Pancreas (tissue), 10 donors: Measurements from ENCODE around the gene AP4B1. TPM values are rescaled to one million over a fixed set of nuclear protein-coding genes. Genes with fewer than 3 reads are reported as not detected.

Experiments used
- ATAC-seq, 4 donors: fragments of 200-7000 bp; cut with Tn5 transposase; one replicate each; pipeline versions ENCODE4 v1.8.0 to v1.9.1; 2020; ENCODE audit warnings: mild to moderate bottlenecking in 4 of 4, moderate library complexity in 4 of 4
- DNase-seq, 6 donors: peaks; one replicate each; pipeline ENCODE4 v3.0.0-alpha.2; 2020
- FAIRE-seq: peaks from 2 replicates; lab custom pipeline; 2012; peaks lifted over from hg19 to GRCh38; lab: Jason Lieb, UNC
- H3K27ac ChIP-seq, 4 donors: fragments of 200-600 bp; sonication (generic); 1 replicate in 3 of 4; 2 replicates in 1 of 4; pipeline versions ENCODE4 v1.5.0 to v1.8.0; 2020
- H3K27me3 ChIP-seq, 4 donors: fragments of 200-600 bp; one replicate each; pipeline ENCODE4 v1.8.0; 2021
- H3K36me3 ChIP-seq, 3 donors: fragments of 200-600 bp; sonication (generic) in 1 of 3; one replicate each; pipeline versions ENCODE4 v1.5.0 to v1.8.0; 2020 to 2021
- H3K4me1 ChIP-seq, 3 donors: fragments of 200-600 bp; one replicate each; pipeline ENCODE4 v1.8.0; 2021
- H3K4me3 ChIP-seq, 4 donors: fragments of 200-600 bp; sonication (generic) in 2 of 4; one replicate each; pipeline versions ENCODE4 v1.5.0 to v1.8.0; 2020 to 2021
- H3K9me3 ChIP-seq, 4 donors: fragments of 200-600 bp; one replicate each; pipeline ENCODE4 v1.8.0; 2021
- CTCF ChIP-seq, 4 donors: fragments of 200-600 bp; sonication (generic) in 3 of 4; IDR thresholded peaks; one replicate each; pipeline versions ENCODE4 v1.5.0 to v1.8.0; 2021; ENCODE audit warnings: antibody characterized with exemption in 4 of 4
- WGBS, 2 donors: extraction: QIAGEN DNeasy Blood & Tissue Kit; methylation state at CpG; one replicate each; pipeline ENCODE4 v1.1.7; 2013; 5-methylcytosine and 5-hydroxymethylcytosine counted together
- intact Hi-C, 3 donors: fragments of 100-400 bp; cut with DNase I; formaldehyde crosslinking; loops; one replicate each; pipeline versions ENCODE4 v1.11.1 to v1.14.2; 2022
- polyA plus RNA-seq, 2 donors: library from polyadenylated mRNA; stranded (reverse); fragments of 200-250 nt; gene quantifications; one replicate each; pipeline ENCODE4 v1.2.3, GENCODE V29; 2013
- total RNA-seq, 6 donors: library from RNA; stranded (reverse); fragmentation: NEBNext Ultra II Directional in 4 of 6; extraction: Animal tissue kit (Norgen Biotek cat#: 25700) in 4 of 6; gene quantifications; one replicate each; pipeline versions ENCODE4 v1.2.1 to v1.2.4, GENCODE V29; 2021 to 2023
- donor health status: healthy with polysubstance abuse.
- donor health status: DM: no; HTN: no; CAD: no; lungs with moderate emphysema.
- donor health status: DM: no; HTN: no; CAD: no.
- donor health status: control.
- donor health status: control.
- donor health status: Bipolar disorder and iron deficiency.
- donor health status: DM: yes; HTN: yes; CAD: no.
- donor health status: DM: no; HTN: no; CAD: no.
- donor health status: DM: no; HTN: no; CAD: no.
- donor health status: DM: yes; HTN: yes; CAD: no.

The AP4B1 gene
- total and polyA plus RNA-seq, 8 donors: 8.2 to 37.5 (median 12.7) TPM

- DNase-seq (peak in 3 of 6 donors; percentile 42 to 54 (median 45)), ATAC-seq (peak; percentile 64 to 76 (median 74)), FAIRE-seq (no peak)
- Histone ChIP-seq H3K27me3 (no peaks in the 10 kb centered on the region), H3K4me3 (peak overlapping the region; percentile 5 to 38 (median 20)), H3K4me1 (peaks cover 9 to 11% (median 11%) of the 10 kb centered on the region in 3 donors), H3K27ac (peak overlapping the region; percentile 58 to 90 (median 84)), H3K9me3 (no peaks in the 10 kb centered on the region), H3K36me3 (no peaks in the 10 kb centered on the region)
- no peak for TF ChIP-seq CTCF (IDR thresholded peaks at IDR 0.05)
- intact Hi-C loops: no loop called here
- 34 to 46% methylated on average over 17 of the region's 17 CpGs for WGBS, 2 donors
These were observed 17.9 kb downstream of the AP4B1 start for GRCh38 chr1:113886417-113887401.

- Histone ChIP-seq H3K4me1 (peaks cover 0 to 35% (median 25%) of the 10 kb centered on the region in 3 donors), H3K9me3 (no peaks in the 10 kb centered on the region), H3K27me3 (no peaks in the 10 kb centered on the region), H3K36me3 (no peaks in the 10 kb centered on the region), H3K27ac (peak overlapping the region in 2 of 4 donors; percentile 54 to 56), H3K4me3 (no peak overlapping the region)
- 41 to 53% methylated on average over 2 of the region's 2 CpGs for WGBS, 2 donors
- ATAC-seq (no peak), DNase-seq (no peak), FAIRE-seq (no peak)
- intact Hi-C loops: no loop called here
- no peak for TF ChIP-seq CTCF (IDR thresholded peaks at IDR 0.05)
These were observed 22.9 kb downstream of the AP4B1 start for GRCh38 chr1:113881661-113882060.

GRCh38 chr1:113879739-113880038 lies 24.9 kb downstream of the AP4B1 start:
- Histone ChIP-seq H3K4me3 (no peak overlapping the region), H3K27me3 (no peaks in the 10 kb centered on the region), H3K9me3 (no peaks in the 10 kb centered on the region), H3K27ac (peak overlapping the region in 1 of 4 donors; percentile 36), H3K36me3 (no peaks in the 10 kb centered on the region), H3K4me1 (peaks cover 0 to 40% (median 39%) of the 10 kb centered on the region in 3 donors)
- intact Hi-C loops: no loop called here
- ATAC-seq (no peak), FAIRE-seq (no peak), DNase-seq (no peak)
- no peak for TF ChIP-seq CTCF (IDR thresholded peaks at IDR 0.05)
- WGBS, 2 donors: 51 to 52% methylated on average over 4 of the region's 4 CpGs

DNA sequence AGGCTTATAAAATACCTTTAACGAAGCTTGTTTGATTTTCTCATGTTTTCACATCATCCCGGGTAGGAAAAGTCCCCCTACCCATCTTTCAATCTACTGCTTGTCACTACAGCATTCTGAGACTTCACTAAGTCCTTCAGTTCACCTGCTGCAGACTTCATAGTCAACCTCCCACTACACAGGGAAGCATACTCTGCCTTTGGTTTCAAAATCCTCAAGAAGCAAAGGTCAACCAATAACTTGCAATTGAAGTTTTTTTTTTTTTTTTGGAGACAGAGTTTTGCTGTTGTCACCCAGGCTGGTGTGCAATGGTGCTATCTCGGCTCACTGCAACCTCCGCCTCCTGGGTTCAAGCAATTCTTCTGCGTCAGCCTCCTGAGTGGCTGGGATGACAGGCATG lies 28.4 kb downstream of the AP4B1 start:
- Histone ChIP-seq H3K27ac (peak overlapping the region in 1 of 4 donors; percentile 67), H3K4me3 (no peak overlapping the region), H3K36me3 (no peaks in the 10 kb centered on the region), H3K27me3 (no peaks in the 10 kb centered on the region), H3K9me3 (no peaks in the 10 kb centered on the region), H3K4me1 (peaks cover 0 to 57% (median 35%) of the 10 kb centered on the region in 3 donors)
- 69 to 76% methylated on average over 5 of the region's 5 CpGs for WGBS, 2 donors
- ATAC-seq (no peak), DNase-seq (no peak), FAIRE-seq (no peak)
- intact Hi-C loops: no loop called here
- no peak for TF ChIP-seq CTCF (IDR thresholded peaks at IDR 0.05)

DNA sequence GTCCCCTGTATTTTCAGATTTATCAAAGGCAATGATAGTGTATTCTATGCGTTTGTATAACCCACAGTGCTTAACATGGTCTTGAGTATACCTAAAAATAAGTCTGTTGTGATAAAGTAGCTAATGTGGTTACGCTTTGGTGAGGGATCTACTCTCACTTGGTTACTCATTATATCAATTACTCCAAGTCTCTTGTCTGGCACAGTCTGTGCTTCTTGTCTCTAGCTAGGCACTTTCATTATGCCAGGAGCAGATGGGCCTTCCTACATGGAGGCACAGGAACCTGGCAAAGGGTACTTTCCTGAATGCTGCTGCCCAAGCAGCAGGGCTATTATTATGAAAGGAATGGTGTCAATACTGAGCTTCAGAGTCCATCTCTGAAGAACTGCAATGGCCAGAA lies 28.9 kb downstream of the AP4B1 start:
- DNase-seq: peak in 2 of 6 donors; percentile 29 to 30
- H3K27ac ChIP-seq: peak overlapping the region in 2 of 4 donors; percentile 67 to 68
- WGBS, 2 donors: 36 to 42% methylated on average over 2 of the region's 2 CpGs
- FAIRE-seq: no peak
- peak; percentile 48 to 66 (median 56) for ATAC-seq
- no peak overlapping the region for H3K4me3 ChIP-seq
- no peak for TF ChIP-seq CTCF (IDR thresholded peaks at IDR 0.05)
- no peaks in the 10 kb centered on the region for H3K9me3 ChIP-seq
- no peaks in the 10 kb centered on the region for H3K36me3 ChIP-seq
- H3K4me1 ChIP-seq: peaks cover 0 to 52% (median 30%) of the 10 kb centered on the region in 3 donors
- no peaks in the 10 kb centered on the region for H3K27me3 ChIP-seq
- intact Hi-C loops: no loop called here
